ENCODE results near the gene PRKACA. TPM values are rescaled to one million over a fixed set of nuclear protein-coding genes. Genes with fewer than 3 reads are reported as not detected.
"Not testable (repeated sequence)": the region's sequence is repeated elsewhere in the genome, so short reads cannot be mapped to it uniquely, and the experiment has no call there.

Gene PRKACA
- total RNA-seq, 1 donor from 2014 or later = 103 TPM

DNA sequence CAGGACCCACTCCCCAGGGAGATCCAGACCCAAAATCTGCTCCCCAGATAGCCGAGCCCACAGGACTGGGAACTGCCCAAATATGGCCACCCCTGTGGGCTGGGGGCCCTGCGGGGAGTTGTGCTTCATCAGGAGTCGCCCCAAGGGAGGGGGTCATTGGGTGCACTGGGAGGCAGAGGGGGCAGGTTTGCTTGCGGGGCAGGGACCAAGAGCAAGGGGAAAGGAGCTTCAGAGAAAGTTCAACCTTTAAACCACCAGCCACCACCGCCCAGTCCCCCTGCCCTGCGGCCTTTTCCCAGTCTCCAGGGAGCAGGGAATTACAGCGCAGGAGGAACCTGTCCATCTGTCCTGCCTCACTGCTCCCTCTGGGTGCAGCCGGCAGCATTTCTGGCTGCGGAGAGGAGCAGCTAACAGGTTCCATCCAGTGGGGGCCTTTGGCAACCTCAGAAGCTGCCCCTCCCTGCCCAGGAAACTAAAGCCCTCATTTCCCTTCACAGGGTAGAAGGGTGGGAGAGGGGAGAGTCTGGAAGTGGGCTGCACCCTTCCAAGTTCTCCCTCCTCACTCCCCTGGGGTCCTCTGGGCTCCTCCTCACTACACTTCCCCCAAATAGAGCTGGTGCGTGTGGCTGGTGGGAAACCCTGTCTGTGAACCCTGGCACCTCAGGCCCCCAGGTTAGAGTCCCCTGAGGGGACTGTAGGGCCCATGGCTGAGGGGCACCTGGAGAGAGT is 32.6 kb upstream of the PRKACA start:
- Mint-ChIP-seq H3K4me1 (peaks cover 21% of the 10 kb centered on the region), H3K9me3 (no peaks in the 10 kb centered on the region), H3K4me3 (no peak overlapping the region), H3K36me3 (ENCODE audit: low read depth) (no peaks in the 10 kb centered on the region), H3K27me3 (ENCODE audit: low read depth) (no peaks in the 10 kb centered on the region), H3K27ac (ENCODE audit: unreplicated experiment) (no peak overlapping the region)
- no peak for TF ChIP-seq CTCF (conservative IDR thresholded peaks at IDR 0.05)
- DNase-seq (ENCODE audit: low read depth, low spot score) = no peak

DNA sequence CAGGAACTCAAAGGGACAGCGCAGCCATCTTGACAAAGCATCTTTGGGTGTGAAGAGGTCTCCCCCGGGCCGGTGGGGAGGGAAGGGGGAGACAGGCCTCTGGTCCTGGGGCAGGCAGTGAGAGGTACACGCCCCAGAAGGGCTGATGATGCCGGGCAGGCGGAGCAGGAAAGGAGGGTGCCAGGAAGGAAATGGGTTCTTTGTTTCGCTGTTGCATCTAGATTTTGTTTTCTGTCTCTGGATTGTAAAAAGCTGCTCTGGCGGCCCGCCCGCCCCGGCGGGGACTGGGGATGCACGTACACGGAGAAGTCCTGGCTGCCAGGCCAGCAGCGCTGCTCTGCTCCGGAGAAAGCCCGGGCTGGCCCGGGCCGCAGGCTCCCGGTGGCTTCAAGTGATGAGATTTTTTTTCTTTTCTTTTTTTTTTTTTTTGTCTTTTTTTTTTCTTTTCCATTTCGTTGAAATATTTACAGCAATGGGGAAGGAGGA is 32.0 kb upstream of the PRKACA start:
- DNase-seq (ENCODE audit: low read depth, low spot score) = no peak
- Mint-ChIP-seq H3K36me3 (ENCODE audit: low read depth) (no peaks in the 10 kb centered on the region), H3K4me3 (no peak overlapping the region), H3K27me3 (ENCODE audit: low read depth) (no peaks in the 10 kb centered on the region), H3K27ac (ENCODE audit: unreplicated experiment) (no peak overlapping the region), H3K4me1 (peaks cover 23% of the 10 kb centered on the region), H3K9me3 (no peaks in the 10 kb centered on the region)
- TF ChIP-seq CTCF (conservative IDR thresholded peaks at IDR 0.05) = no peak

GRCh38 chr19:14148751-14149410 is 31.3 kb upstream of the PRKACA start:
- TF ChIP-seq CTCF (conservative IDR thresholded peaks at IDR 0.05) = no peak
- H3K27ac Mint-ChIP-seq (ENCODE audit: unreplicated experiment) = no peak overlapping the region
- H3K36me3 Mint-ChIP-seq (ENCODE audit: low read depth) = no peaks in the 10 kb centered on the region
- no peak overlapping the region for H3K4me3 Mint-ChIP-seq
- no peaks in the 10 kb centered on the region for H3K27me3 Mint-ChIP-seq (ENCODE audit: low read depth)
- DNase-seq (ENCODE audit: low read depth, low spot score) = no peak
- H3K9me3 Mint-ChIP-seq = no peaks in the 10 kb centered on the region
- peaks cover 23% of the 10 kb centered on the region for H3K4me1 Mint-ChIP-seq

GRCh38 chr19:14147797-14148605 is 30.4 kb upstream of the PRKACA start:
- TF ChIP-seq CTCF (conservative IDR thresholded peaks at IDR 0.05) = peak; percentile 79
- H3K27ac Mint-ChIP-seq (ENCODE audit: unreplicated experiment) = no peak overlapping the region
- H3K4me3 Mint-ChIP-seq = peak overlapping the region; percentile 44
- H3K36me3 Mint-ChIP-seq (ENCODE audit: low read depth) = no peaks in the 10 kb centered on the region
- peaks cover 20% of the 10 kb centered on the region for H3K4me1 Mint-ChIP-seq
- no peaks in the 10 kb centered on the region for H3K9me3 Mint-ChIP-seq
- no peaks in the 10 kb centered on the region for H3K27me3 Mint-ChIP-seq (ENCODE audit: low read depth)
- peak; percentile 65 for DNase-seq (ENCODE audit: low read depth, low spot score)

- no peaks in the 10 kb centered on the region for H3K9me3 Mint-ChIP-seq
- peaks cover 24% of the 10 kb centered on the region for H3K4me1 Mint-ChIP-seq
- no peak overlapping the region for H3K4me3 Mint-ChIP-seq
- no peak for TF ChIP-seq CTCF (conservative IDR thresholded peaks at IDR 0.05)
- no peaks in the 10 kb centered on the region for H3K36me3 Mint-ChIP-seq (ENCODE audit: low read depth)
- no peak for DNase-seq (ENCODE audit: low read depth, low spot score)
- H3K27me3 Mint-ChIP-seq (ENCODE audit: low read depth) = no peaks in the 10 kb centered on the region
- H3K27ac Mint-ChIP-seq (ENCODE audit: unreplicated experiment) = peak overlapping the region; percentile 35
Observed at GRCh38 chr19:14146789-14147216, 29.2 kb upstream of the PRKACA start.

DNA sequence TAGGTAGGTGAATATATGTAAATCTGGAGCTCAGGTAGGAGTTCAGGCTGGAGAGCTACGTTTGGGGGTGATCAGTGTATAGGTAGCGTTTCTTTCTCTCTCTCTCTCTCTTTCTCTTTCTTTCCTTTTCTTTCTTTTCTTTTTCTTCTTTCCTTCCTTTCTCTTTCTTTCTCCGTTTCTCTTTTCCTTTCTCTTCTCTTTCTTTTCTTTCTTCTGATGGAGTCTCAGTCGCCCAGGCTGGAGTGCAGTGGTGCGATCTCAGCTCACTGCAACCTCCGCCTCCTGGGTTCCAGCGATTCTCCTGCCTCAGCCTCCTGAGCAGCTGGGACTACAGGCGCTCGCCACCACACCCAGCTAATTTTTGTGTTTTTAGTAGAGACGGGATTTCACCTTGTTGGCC is 28.6 kb upstream of the PRKACA start:
- not testable (repeated sequence) for H3K27ac Mint-ChIP-seq (ENCODE audit: unreplicated experiment); H3K9me3 Mint-ChIP-seq; H3K4me3 Mint-ChIP-seq; H3K27me3 Mint-ChIP-seq (ENCODE audit: low read depth); DNase-seq (ENCODE audit: low read depth, low spot score); H3K36me3 Mint-ChIP-seq (ENCODE audit: low read depth)
- H3K4me1 Mint-ChIP-seq = peaks cover 25% of the 10 kb centered on the region
